HepG2 (cell line): Measurements from ENCODE around the gene TSHZ2. TPM values are rescaled to one million over a fixed set of nuclear protein-coding genes. Genes with fewer than 3 reads are reported as not detected.

ENCODE experiments used
- ATF7-NPFF ChIP-seq: sonication (generic); formaldehyde crosslinking; IDR thresholded peaks from 2 replicates; pipeline ENCODE4 v1.8.1; 2023; ENCODE audit warnings: mild to moderate bottlenecking, low read depth, missing genetic modification reagents, moderate library complexity
- CBX2 ChIP-seq, 2 experiments: fragments of 200-600 bp in 1 of 2; sonication (generic); formaldehyde crosslinking in 1 of 2; IDR thresholded peaks; 2 replicates each; pipeline versions ENCODE4 v1.7.0 to v1.8.1; 2018 to 2022; ENCODE audit warnings: low read depth in 2 of 2, low read length in 1 of 2, mild to moderate bottlenecking in 1 of 2, missing genetic modification reagents in 1 of 2
- HMG20B ChIP-seq: conservative IDR thresholded peaks from 2 replicates; pipeline ENCODE4 v1.6.1; 2016; ENCODE audit warnings: missing genetic modification reagents, missing compliant biosample characterization
- JDP2 ChIP-seq: sonication (generic); formaldehyde crosslinking; IDR thresholded peaks from 2 replicates; pipeline ENCODE4 v1.8.1; 2022; ENCODE audit warnings: missing genetic modification reagents, borderline replicate concordance
- KLF11 ChIP-seq: IDR thresholded peaks from 2 replicates; pipeline ENCODE4 v1.6.1; 2016; ENCODE audit warnings: missing compliant biosample characterization
- ZNF17 ChIP-seq: sonication (generic); formaldehyde crosslinking; IDR thresholded peaks from 2 replicates; pipeline ENCODE4 v1.5.0; 2020; ENCODE audit warnings: mild to moderate bottlenecking, missing genetic modification reagents
- ZNF3 ChIP-seq: IDR thresholded peaks from 2 replicates; pipeline ENCODE4 v1.7.0; 2017; ENCODE audit warnings: inconsistent platforms
- polyA plus RNA-seq, 8 experiments: library from polyadenylated mRNA; depleted of rRNA in 3 of 8; stranded (reverse) in 7 of 8; unstranded in 1 of 8; fragments of >200 nt; fragmentation: Illumina TruSeq in 4 of 8; extraction: Trizol in 4 of 8; gene quantifications; 2 replicates each; pipeline versions ENCODE4 v1.2.1 to v1.2.3, GENCODE V29; 2011 to 2016; ENCODE audit warnings: low read depth in 4 of 8, missing spikeins in 1 of 8, mixed read lengths in 1 of 8; ENCODE audit not compliant: insufficient read depth in 1 of 8
- total RNA-seq, 5 experiments: library from RNA; depleted of rRNA; stranded (reverse); fragments of >200 nt; fragmentation: Illumina TruSeq; extraction: Trizol; gene quantifications; 2 replicates each; pipeline ENCODE4 v1.2.3, GENCODE V29; 2016; ENCODE audit warnings: low read depth in 1 of 5
- TF ChIP-seq, protein P1 (sequence below): sonication (generic); formaldehyde crosslinking; IDR thresholded peaks from 2 replicates; pipeline ENCODE4; 2020; ENCODE audit warnings: missing genetic modification reagents, mild to moderate bottlenecking, borderline replicate concordance
- TF ChIP-seq, protein P2 (sequence below): IDR thresholded peaks from 2 replicates; pipeline ENCODE4 v1.6.1; 2016
- TF ChIP-seq, protein P3 (sequence below): sonication (generic); formaldehyde crosslinking; IDR thresholded peaks from 2 replicates; pipeline ENCODE4 v1.8.1; 2022; ENCODE audit warnings: low read depth, mild to moderate bottlenecking, missing genetic modification reagents

The TSHZ2 gene
- total and polyA plus RNA-seq, 2 of the 13 experiments (the other 11 are each of a cell fraction or from before 2014, with no cell fraction given) = 0.01 TPM; not detected in 1

DNA sequence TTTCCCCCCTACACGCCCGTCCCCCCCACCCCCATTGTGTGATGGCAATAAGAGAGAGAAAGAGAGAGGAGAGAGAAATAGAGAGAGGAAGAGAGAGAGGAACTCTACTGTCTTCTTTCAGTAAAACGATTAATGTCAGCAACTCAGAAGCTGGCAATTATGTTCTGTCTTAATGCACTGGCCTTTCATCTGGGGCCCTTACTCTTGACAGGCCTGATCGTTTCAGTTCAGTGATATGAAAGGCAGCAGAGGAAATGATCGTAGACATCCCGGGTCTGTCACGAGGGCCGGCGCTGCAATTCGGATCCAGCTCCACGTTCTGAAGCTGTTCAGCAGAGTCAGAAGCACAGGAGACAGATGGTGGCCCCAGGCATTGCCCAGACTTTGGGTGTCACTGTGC is 312.5 kb downstream of the TSHZ2 start (continued):
- TF ChIP-seq ATF7-NPFF (CRISPR knock-in tag) (no peak), ZNF3 (CRISPR knock-in tag) (no peak), JDP2 (no peak), ZNF17 (CRISPR knock-in tag) (no peak), HMG20B (no peak), KLF11 (CRISPR knock-in tag) (no peak), CBX2 (IDR thresholded peaks at IDR 0.05; ENCODE audit: low read depth, low read length) (no peak), CBX2 (CRISPR knock-in tag; IDR thresholded peaks at IDR 0.05; ENCODE audit: low read depth) (no peak)
- TF ChIP-seq, protein P1, sequence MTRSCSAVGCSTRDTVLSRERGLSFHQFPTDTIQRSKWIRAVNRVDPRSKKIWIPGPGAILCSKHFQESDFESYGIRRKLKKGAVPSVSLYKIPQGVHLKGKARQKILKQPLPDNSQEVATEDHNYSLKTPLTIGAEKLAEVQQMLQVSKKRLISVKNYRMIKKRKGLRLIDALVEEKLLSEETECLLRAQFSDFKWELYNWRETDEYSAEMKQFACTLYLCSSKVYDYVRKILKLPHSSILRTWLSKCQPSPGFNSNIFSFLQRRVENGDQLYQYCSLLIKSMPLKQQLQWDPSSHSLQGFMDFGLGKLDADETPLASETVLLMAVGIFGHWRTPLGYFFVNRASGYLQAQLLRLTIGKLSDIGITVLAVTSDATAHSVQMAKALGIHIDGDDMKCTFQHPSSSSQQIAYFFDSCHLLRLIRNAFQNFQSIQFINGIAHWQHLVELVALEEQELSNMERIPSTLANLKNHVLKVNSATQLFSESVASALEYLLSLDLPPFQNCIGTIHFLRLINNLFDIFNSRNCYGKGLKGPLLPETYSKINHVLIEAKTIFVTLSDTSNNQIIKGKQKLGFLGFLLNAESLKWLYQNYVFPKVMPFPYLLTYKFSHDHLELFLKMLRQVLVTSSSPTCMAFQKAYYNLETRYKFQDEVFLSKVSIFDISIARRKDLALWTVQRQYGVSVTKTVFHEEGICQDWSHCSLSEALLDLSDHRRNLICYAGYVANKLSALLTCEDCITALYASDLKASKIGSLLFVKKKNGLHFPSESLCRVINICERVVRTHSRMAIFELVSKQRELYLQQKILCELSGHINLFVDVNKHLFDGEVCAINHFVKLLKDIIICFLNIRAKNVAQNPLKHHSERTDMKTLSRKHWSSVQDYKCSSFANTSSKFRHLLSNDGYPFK (CRISPR knock-in tag) = no peak
- TF ChIP-seq, protein P2, sequence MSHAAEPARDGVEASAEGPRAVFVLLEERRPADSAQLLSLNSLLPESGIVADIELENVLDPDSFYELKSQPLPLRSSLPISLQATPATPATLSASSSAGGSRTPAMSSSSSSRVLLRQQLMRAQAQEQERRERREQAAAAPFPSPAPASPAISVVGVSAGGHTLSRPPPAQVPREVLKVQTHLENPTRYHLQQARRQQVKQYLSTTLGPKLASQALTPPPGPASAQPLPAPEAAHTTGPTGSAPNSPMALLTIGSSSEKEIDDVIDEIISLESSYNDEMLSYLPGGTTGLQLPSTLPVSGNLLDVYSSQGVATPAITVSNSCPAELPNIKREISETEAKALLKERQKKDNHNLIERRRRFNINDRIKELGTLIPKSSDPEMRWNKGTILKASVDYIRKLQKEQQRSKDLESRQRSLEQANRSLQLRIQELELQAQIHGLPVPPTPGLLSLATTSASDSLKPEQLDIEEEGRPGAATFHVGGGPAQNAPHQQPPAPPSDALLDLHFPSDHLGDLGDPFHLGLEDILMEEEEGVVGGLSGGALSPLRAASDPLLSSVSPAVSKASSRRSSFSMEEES (CRISPR knock-in tag) = no peak
- TF ChIP-seq, protein P3, sequence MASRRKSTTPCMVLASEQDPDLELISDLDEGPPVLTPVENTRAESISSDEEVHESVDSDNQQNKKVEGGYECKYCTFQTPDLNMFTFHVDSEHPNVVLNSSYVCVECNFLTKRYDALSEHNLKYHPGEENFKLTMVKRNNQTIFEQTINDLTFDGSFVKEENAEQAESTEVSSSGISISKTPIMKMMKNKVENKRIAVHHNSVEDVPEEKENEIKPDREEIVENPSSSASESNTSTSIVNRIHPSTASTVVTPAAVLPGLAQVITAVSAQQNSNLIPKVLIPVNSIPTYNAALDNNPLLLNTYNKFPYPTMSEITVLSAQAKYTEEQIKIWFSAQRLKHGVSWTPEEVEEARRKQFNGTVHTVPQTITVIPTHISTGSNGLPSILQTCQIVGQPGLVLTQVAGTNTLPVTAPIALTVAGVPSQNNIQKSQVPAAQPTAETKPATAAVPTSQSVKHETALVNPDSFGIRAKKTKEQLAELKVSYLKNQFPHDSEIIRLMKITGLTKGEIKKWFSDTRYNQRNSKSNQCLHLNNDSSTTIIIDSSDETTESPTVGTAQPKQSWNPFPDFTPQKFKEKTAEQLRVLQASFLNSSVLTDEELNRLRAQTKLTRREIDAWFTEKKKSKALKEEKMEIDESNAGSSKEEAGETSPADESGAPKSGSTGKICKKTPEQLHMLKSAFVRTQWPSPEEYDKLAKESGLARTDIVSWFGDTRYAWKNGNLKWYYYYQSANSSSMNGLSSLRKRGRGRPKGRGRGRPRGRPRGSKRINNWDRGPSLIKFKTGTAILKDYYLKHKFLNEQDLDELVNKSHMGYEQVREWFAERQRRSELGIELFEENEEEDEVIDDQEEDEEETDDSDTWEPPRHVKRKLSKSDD (CRISPR knock-in tag) = no peak
